HEK293 (cell line): Measurements from ENCODE around the gene PRKAG2.

Experiments
- CTCF ChIA-PET: fragments of 350-600 bp; formaldehyde crosslinking; extraction: SDS; loops from one replicate; lab custom pipeline; 2021; ENCODE audit warnings: antibody characterized with exemption; lab: Yijun Ruan, JAX
- POLR2A ChIA-PET: fragments of 300-600 bp; formaldehyde crosslinking; extraction: SDS; loops from one replicate; lab custom pipeline; 2020; ENCODE audit warnings: antibody characterized with exemption, inconsistent platforms; lab: Yijun Ruan, JAX
- H3K27ac ChIP-seq: fragments of 200-500 bp; sonication (Bioruptor generic); 2 replicates; pipeline ENCODE4 v1.5.1; 2014; ENCODE audit warnings: low read depth, low read length, control low read depth, inconsistent platforms; ENCODE audit errors: extremely low read depth
- H3K36me3 ChIP-seq, 2 experiments: fragments of 200-500 bp in 1 of 2; sonication (Bioruptor generic) in 1 of 2; 1 replicate in 1 of 2; 2 replicates in 1 of 2; pipeline ENCODE4 v1.5.1; 2014 to 2017; ENCODE audit warnings: inconsistent platforms in 2 of 2, low read length in 2 of 2; ENCODE audit not compliant: control insufficient read depth in 2 of 2, insufficient read depth in 1 of 2
- H3K4me1 ChIP-seq: fragments of 200-500 bp; sonication (Bioruptor generic); 2 replicates; pipeline ENCODE4 v1.5.1; 2014; ENCODE audit warnings: mild to moderate bottlenecking, low read length, inconsistent platforms; ENCODE audit not compliant: control insufficient read depth, insufficient read depth
- H3K4me3 ChIP-seq: 2 replicates; pipeline ENCODE4 v1.5.1; 2011; ENCODE audit warnings: low read depth, mild to moderate bottlenecking, control low read depth, low read length, moderate library complexity
- H3K9me3 ChIP-seq: fragments of 200-500 bp; sonication (Bioruptor generic); 2 replicates; pipeline ENCODE4 v1.5.1; 2014; ENCODE audit warnings: low read depth, low read length, inconsistent platforms; ENCODE audit not compliant: control insufficient read depth, insufficient read depth
- BCL11B ChIP-seq: fragments of 450-650 bp; formaldehyde crosslinking; IDR thresholded peaks from 2 replicates; pipeline ENCODE4 v1.5.1; 2016; ENCODE audit warnings: low read depth, missing biosample characterization, missing genetic modification characterization
- GLI2 ChIP-seq: fragments of 450-650 bp; formaldehyde crosslinking; IDR thresholded peaks from 2 replicates; pipeline ENCODE4; 2017; ENCODE audit warnings: missing biosample characterization, missing genetic modification characterization, low read depth, borderline replicate concordance
- IKZF3 ChIP-seq: fragments of 450-650 bp; IDR thresholded peaks from 2 replicates; pipeline ENCODE4 v1.5.0; 2018; ENCODE audit warnings: missing biosample characterization, mild to moderate bottlenecking, missing genetic modification characterization, moderate library complexity
- KLF10 ChIP-seq: fragments of 450-650 bp; IDR thresholded peaks from 2 replicates; pipeline ENCODE4 v1.5.1; 2018; ENCODE audit warnings: missing biosample characterization, mild to moderate bottlenecking, missing genetic modification characterization
- SP7 ChIP-seq: fragments of 450-650 bp; formaldehyde crosslinking; IDR thresholded peaks from 2 replicates; pipeline ENCODE4 v1.5.1; 2016; ENCODE audit warnings: missing biosample characterization, missing genetic modification characterization
- YY2 ChIP-seq: fragments of 450-650 bp; formaldehyde crosslinking; IDR thresholded peaks from 2 replicates; pipeline ENCODE4 v1.5.1; 2016; ENCODE audit warnings: missing biosample characterization, missing genetic modification characterization
- ZBTB21 ChIP-seq: fragments of 450-650 bp; formaldehyde crosslinking; IDR thresholded peaks from 2 replicates; pipeline ENCODE4 v1.5.1; 2017; ENCODE audit warnings: missing biosample characterization, missing genetic modification characterization
- ZIC2 ChIP-seq: fragments of 450-650 bp; formaldehyde crosslinking; IDR thresholded peaks from 2 replicates; pipeline ENCODE4 v1.5.1; 2016; ENCODE audit warnings: missing biosample characterization, missing genetic modification characterization
- ZNF155 ChIP-seq: fragments of 450-650 bp; formaldehyde crosslinking; IDR thresholded peaks from 2 replicates; pipeline ENCODE4 v1.5.1; 2016; ENCODE audit warnings: missing biosample characterization, missing genetic modification characterization
- ZNF311 ChIP-seq: fragments of 450-650 bp; formaldehyde crosslinking; IDR thresholded peaks from 2 replicates; pipeline ENCODE4 v1.5.1; 2017; ENCODE audit warnings: missing biosample characterization, missing genetic modification characterization, borderline replicate concordance
- ZNF37A ChIP-seq: fragments of 450-650 bp; IDR thresholded peaks from 2 replicates; pipeline ENCODE4 v1.5.1; 2018; ENCODE audit warnings: missing biosample characterization, missing genetic modification characterization
- ZNF394 ChIP-seq: fragments of 450-650 bp; formaldehyde crosslinking; IDR thresholded peaks from 2 replicates; pipeline ENCODE4 v1.5.1; 2016; ENCODE audit warnings: missing biosample characterization, missing genetic modification characterization, mild to moderate bottlenecking, moderate library complexity, borderline replicate concordance
- ZNF416 ChIP-seq: fragments of 450-650 bp; formaldehyde crosslinking; IDR thresholded peaks from 2 replicates; pipeline ENCODE4 v1.5.1; 2016; ENCODE audit warnings: missing biosample characterization, missing genetic modification characterization
- ZNF596 ChIP-seq: fragments of 450-650 bp; IDR thresholded peaks from 2 replicates; pipeline ENCODE4 v1.5.0; 2018; ENCODE audit warnings: missing biosample characterization, mild to moderate bottlenecking, missing genetic modification characterization, moderate library complexity
- ZSCAN23 ChIP-seq: fragments of 450-650 bp; formaldehyde crosslinking; IDR thresholded peaks from 2 replicates; pipeline ENCODE4 v1.5.1; 2016; ENCODE audit warnings: missing biosample characterization, missing genetic modification characterization
- TF ChIP-seq, protein P1 (sequence below): fragments of 450-650 bp; formaldehyde crosslinking; IDR thresholded peaks from 2 replicates; pipeline ENCODE4 v1.5.1; 2016; ENCODE audit warnings: missing biosample characterization, missing genetic modification characterization
- TF ChIP-seq, protein P2 (sequence below): fragments of 450-650 bp; formaldehyde crosslinking; IDR thresholded peaks from 2 replicates; pipeline ENCODE4 v1.5.1; 2016; ENCODE audit warnings: missing biosample characterization, missing genetic modification characterization
- TF ChIP-seq, protein P3 (sequence below): fragments of 450-650 bp; formaldehyde crosslinking; IDR thresholded peaks from 2 replicates; pipeline ENCODE4 v1.5.1; 2016; ENCODE audit warnings: missing biosample characterization, missing genetic modification characterization
- TF ChIP-seq, protein P4 (sequence below): fragments of 450-650 bp; formaldehyde crosslinking; IDR thresholded peaks from 2 replicates; pipeline ENCODE4 v1.5.1; 2016; ENCODE audit warnings: missing biosample characterization, missing genetic modification characterization
- TF ChIP-seq, protein P5 (sequence below): fragments of 450-650 bp; formaldehyde crosslinking; IDR thresholded peaks from 2 replicates; pipeline ENCODE4 v1.5.1; 2016; ENCODE audit warnings: missing biosample characterization, missing genetic modification characterization

The PRKAG2 gene

DNA sequence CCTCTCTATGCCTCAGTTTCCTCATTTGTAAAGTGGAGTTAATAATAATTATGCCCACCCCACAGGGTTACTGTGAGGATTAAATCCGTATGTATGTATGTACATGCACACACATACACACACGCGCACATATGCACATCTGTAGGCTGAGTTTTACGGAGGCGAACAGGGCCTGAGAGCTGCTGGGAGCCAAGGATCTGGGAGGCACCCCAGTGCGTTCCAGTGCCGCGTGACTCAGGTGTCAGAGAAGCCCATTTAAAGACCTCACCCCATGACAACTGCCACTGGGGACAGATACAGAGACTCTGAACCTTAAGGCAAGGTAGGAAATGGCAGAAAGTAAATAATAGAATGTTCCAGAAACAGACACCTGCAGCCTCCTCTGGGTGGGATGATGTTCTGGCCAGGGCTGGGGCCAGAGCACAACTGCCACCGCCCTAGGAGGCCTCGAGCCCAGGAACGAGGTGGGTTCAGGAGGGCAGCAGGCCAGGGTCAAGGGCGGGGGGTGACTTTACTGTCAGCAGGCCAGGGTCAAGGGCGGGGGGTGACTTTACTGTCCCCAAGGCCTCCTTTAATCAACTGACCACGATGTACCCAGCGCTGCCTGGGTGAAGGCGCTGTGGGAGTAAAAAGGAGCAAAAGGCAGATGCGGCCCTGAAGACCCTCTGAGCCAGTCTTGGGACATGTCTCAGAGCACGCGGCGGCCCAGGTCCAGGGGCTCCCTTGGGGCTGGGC is 54.9 kb downstream of the PRKAG2 start:
- Histone ChIP-seq H3K36me3 (no peaks in the 10 kb centered on the region), H3K4me1 (no peaks in the 10 kb centered on the region), H3K4me3 (no peak overlapping the region), H3K9me3 (no peaks in the 10 kb centered on the region), H3K27ac (no peak overlapping the region)
- POLR2A ChIA-PET, result no interaction called here
- TF ChIP-seq IKZF3 (tag by site-specific recombination), result no peak
- CTCF ChIA-PET, result no interaction called here

DNA sequence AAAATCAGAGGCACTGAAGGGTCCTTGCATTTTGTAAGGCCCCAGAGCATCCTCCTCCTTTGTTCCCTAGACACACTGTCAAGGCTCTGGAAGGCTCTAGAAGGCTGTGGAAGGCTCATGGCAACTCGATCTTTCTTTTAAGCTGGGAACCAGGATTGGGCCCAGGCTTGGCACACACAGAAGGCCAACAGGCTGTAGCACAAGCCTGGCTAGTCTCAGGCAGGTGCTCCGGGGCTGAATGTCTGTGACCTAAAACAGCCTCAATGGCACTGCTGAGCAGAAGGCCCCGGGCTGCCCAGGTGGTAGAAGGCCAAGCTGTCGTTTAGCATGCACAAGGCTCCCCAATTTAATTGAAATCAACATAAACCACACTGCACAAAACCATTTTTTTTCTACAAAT is 55.7 kb downstream of the PRKAG2 start:
- TF ChIP-seq, protein P1, sequence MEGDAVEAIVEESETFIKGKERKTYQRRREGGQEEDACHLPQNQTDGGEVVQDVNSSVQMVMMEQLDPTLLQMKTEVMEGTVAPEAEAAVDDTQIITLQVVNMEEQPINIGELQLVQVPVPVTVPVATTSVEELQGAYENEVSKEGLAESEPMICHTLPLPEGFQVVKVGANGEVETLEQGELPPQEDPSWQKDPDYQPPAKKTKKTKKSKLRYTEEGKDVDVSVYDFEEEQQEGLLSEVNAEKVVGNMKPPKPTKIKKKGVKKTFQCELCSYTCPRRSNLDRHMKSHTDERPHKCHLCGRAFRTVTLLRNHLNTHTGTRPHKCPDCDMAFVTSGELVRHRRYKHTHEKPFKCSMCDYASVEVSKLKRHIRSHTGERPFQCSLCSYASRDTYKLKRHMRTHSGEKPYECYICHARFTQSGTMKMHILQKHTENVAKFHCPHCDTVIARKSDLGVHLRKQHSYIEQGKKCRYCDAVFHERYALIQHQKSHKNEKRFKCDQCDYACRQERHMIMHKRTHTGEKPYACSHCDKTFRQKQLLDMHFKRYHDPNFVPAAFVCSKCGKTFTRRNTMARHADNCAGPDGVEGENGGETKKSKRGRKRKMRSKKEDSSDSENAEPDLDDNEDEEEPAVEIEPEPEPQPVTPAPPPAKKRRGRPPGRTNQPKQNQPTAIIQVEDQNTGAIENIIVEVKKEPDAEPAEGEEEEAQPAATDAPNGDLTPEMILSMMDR (tag by site-specific recombination), result no peak
- TF ChIP-seq ZIC2 (tag by site-specific recombination), result no peak
- TF ChIP-seq YY2 (tag by site-specific recombination), result no peak
- no peak for TF ChIP-seq SP7 (tag by site-specific recombination)
- TF ChIP-seq, protein P2, sequence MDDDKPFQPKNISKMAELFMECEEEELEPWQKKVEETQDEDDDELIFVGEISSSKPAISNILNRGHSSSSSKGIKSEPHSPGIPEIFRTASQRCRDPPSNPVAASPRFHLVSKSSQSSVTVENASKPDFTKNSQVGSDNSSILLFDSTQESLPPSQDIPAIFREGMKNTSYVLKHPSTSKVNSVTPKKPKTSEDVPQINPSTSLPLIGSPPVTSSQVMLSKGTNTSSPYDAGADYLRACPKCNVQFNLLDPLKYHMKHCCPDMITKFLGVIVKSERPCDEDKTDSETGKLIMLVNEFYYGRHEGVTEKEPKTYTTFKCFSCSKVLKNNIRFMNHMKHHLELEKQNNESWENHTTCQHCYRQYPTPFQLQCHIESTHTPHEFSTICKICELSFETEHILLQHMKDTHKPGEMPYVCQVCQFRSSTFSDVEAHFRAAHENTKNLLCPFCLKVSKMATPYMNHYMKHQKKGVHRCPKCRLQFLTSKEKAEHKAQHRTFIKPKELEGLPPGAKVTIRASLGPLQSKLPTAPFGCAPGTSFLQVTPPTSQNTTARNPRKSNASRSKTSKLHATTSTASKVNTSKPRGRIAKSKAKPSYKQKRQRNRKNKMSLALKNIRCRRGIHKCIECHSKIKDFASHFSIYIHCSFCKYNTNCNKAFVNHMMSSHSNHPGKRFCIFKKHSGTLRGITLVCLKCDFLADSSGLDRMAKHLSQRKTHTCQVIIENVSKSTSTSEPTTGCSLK (tag by site-specific recombination), result no peak
- no peak for TF ChIP-seq BCL11B
- TF ChIP-seq, protein P3, sequence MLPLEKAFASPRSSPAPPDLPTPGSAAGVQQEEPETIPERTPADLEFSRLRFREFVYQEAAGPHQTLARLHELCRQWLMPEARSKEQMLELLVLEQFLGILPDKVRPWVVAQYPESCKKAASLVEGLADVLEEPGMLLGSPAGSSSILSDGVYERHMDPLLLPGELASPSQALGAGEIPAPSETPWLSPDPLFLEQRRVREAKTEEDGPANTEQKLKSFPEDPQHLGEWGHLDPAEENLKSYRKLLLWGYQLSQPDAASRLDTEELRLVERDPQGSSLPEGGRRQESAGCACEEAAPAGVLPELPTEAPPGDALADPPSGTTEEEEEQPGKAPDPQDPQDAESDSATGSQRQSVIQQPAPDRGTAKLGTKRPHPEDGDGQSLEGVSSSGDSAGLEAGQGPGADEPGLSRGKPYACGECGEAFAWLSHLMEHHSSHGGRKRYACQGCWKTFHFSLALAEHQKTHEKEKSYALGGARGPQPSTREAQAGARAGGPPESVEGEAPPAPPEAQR (tag by site-specific recombination), result no peak
- TF ChIP-seq GLI2 (tag by site-specific recombination), result no peak
- no peak for TF ChIP-seq ZNF37A (tag by site-specific recombination)
- TF ChIP-seq, all 188 proteins: peak for 0
- CTCF ChIA-PET, result no interaction called here

DNA sequence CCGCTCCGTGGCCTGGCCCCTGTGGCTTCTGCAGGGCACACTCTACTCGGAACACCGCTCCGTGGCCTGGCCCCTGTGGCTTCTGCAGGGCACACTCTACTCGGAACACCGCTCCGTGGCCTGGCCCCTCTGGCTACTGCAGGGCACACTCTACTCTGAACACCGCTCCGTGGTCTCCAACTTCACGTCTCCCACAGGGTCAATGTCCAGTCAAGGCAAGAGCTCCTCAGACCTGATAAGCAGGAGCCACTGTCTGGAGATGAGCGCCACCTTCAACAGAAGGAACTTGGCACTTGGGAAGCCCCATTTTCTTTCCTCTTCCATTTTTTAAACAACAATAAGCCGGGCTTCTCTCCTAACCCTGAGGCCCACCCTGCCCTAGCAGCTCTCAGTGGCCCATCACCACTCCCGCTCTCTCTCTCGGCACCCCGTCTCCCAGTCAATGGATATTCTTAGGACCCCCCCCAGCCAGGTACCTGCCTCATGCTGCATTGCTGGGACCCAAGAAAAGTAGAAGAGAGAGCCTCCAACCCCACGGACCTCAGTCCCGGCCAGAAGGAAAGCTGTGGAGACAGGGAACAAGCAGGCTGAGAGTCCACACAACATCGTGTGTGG is 56.3 kb downstream of the PRKAG2 start:
- POLR2A ChIA-PET, result no interaction called here
- CTCF ChIA-PET, result interaction anchor here (0.6 to 0.8 kb wide), 3 partner anchors 37 to 1071 kb away, joined by 3 to 4 read pairs (median 3); no protein-coding TSS in a partner anchor
- Histone ChIP-seq H3K27ac (no peak overlapping the region), H3K9me3 (no peaks in the 10 kb centered on the region), H3K36me3 (no peaks in the 10 kb centered on the region), H3K4me1 (no peaks in the 10 kb centered on the region), H3K4me3 (no peak overlapping the region)
- TF ChIP-seq ZNF394 (tag by site-specific recombination) (no peak), ZNF37A (tag by site-specific recombination) (no peak), ZNF416 (tag by site-specific recombination) (no peak), ZNF311 (tag by site-specific recombination) (no peak), KLF10 (tag by site-specific recombination) (no peak), ZSCAN23 (tag by site-specific recombination) (no peak), ZNF596 (tag by site-specific recombination) (no peak), ZBTB21 (tag by site-specific recombination) (no peak), ZNF155 (no peak)
- TF ChIP-seq, protein P4, sequence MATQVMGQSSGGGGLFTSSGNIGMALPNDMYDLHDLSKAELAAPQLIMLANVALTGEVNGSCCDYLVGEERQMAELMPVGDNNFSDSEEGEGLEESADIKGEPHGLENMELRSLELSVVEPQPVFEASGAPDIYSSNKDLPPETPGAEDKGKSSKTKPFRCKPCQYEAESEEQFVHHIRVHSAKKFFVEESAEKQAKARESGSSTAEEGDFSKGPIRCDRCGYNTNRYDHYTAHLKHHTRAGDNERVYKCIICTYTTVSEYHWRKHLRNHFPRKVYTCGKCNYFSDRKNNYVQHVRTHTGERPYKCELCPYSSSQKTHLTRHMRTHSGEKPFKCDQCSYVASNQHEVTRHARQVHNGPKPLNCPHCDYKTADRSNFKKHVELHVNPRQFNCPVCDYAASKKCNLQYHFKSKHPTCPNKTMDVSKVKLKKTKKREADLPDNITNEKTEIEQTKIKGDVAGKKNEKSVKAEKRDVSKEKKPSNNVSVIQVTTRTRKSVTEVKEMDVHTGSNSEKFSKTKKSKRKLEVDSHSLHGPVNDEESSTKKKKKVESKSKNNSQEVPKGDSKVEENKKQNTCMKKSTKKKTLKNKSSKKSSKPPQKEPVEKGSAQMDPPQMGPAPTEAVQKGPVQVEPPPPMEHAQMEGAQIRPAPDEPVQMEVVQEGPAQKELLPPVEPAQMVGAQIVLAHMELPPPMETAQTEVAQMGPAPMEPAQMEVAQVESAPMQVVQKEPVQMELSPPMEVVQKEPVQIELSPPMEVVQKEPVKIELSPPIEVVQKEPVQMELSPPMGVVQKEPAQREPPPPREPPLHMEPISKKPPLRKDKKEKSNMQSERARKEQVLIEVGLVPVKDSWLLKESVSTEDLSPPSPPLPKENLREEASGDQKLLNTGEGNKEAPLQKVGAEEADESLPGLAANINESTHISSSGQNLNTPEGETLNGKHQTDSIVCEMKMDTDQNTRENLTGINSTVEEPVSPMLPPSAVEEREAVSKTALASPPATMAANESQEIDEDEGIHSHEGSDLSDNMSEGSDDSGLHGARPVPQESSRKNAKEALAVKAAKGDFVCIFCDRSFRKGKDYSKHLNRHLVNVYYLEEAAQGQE (tag by site-specific recombination), result no peak
- TF ChIP-seq, protein P5, sequence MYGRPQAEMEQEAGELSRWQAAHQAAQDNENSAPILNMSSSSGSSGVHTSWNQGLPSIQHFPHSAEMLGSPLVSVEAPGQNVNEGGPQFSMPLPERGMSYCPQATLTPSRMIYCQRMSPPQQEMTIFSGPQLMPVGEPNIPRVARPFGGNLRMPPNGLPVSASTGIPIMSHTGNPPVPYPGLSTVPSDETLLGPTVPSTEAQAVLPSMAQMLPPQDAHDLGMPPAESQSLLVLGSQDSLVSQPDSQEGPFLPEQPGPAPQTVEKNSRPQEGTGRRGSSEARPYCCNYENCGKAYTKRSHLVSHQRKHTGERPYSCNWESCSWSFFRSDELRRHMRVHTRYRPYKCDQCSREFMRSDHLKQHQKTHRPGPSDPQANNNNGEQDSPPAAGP, result no peak

More for the DNA sequence above, 55.7 kb downstream of the PRKAG2 start:
- H3K4me3 ChIP-seq, result no peak overlapping the region
- no peaks in the 10 kb centered on the region for H3K4me1 ChIP-seq
- H3K36me3 ChIP-seq, result no peaks in the 10 kb centered on the region
- H3K9me3 ChIP-seq, result no peaks in the 10 kb centered on the region
- POLR2A ChIA-PET, result no interaction called here
- no peak overlapping the region for H3K27ac ChIP-seq
